Measurements from ENCODE around the gene TTC19. TPM values are rescaled to one million over a fixed set of nuclear protein-coding genes. Genes with fewer than 3 reads are reported as not detected.

Gene TTC19
- total RNA-seq: 38.4 and 39.7 TPM in 2 replicates

GRCh38 chr17:15999141-15999973, at the start of gene TTC19, which contains the start of gene ZSWIM7:
TTC19 (plus strand) TSS chr17:15999824; CDS start chr17:15999849, 25 bp downstream.
ZSWIM7 (minus strand) TSS chr17:15999704; CDS start chr17:15999594, 110 bp downstream.

Other genes starting within 250 kb of the TTC19 start
- 17.1 and 22.1 TPM in 2 replicates for gene ADORA2B, start 54.7 kb upstream of the TTC19 start, total RNA-seq
- gene ZSWIM7, start 120 bp upstream of the TTC19 start, total RNA-seq: 12.4 and 14.0 TPM in 2 replicates
- 56.9 and 58.0 TPM in 2 replicates for gene NCOR1, start 215.7 kb downstream of the TTC19 start, total RNA-seq
- 18.7 and 20.8 TPM in 2 replicates for gene PIGL, start 217.4 kb downstream of the TTC19 start, total RNA-seq

Data from bronchus fibroblast of lung (primary cell).